Upper lobe of left lung (tissue), 4 donors: ENCODE results near the gene SNAPIN.

Experiments
- POLR2A ChIP-seq, 4 donors: fragments of 450-650 bp; IDR thresholded peaks; one replicate each; pipeline ENCODE4 v1.5.1; 2016 to 2017; ENCODE audit warnings: antibody characterized with exemption in 4 of 4, mild to moderate bottlenecking in 2 of 4
- POLR2AphosphoS5 ChIP-seq, 2 donors: sonication (generic); formaldehyde crosslinking; IDR thresholded peaks; one replicate each; pipeline ENCODE4 v1.5.1; 2017; ENCODE audit warnings: antibody characterized with exemption in 2 of 2
- TF ChIP-seq, protein P1 (sequence below), 6 experiments: fragments of 450-650 bp in 4 of 6; fragments of 200-600 bp in 2 of 6; sonication (generic) in 2 of 6; IDR thresholded peaks; one replicate each; pipeline ENCODE4 v1.5.1; 2016 to 2019; ENCODE audit warnings: antibody characterized with exemption in 6 of 6

DNA sequence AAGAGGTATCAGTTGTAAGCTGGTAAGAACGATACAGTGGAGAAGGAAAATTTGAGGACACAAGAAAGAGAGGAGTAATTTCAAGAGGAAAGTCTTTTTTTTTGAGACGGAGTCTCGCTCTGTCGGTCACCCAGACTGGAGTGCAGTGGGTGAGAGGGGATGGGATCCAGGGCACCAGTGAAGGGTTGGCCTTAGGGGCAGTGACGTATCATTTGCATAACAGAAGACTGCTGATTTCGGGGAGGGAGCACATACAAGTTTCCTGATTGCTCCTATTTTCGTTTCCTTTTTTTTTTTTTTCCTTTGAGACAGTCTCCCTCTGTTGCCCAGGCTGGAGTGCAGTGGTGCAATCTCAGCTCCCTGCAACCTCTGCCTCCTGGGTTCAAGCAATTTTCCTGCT lies 35.4 kb upstream of the SNAPIN start:
- TF ChIP-seq, protein P1, sequence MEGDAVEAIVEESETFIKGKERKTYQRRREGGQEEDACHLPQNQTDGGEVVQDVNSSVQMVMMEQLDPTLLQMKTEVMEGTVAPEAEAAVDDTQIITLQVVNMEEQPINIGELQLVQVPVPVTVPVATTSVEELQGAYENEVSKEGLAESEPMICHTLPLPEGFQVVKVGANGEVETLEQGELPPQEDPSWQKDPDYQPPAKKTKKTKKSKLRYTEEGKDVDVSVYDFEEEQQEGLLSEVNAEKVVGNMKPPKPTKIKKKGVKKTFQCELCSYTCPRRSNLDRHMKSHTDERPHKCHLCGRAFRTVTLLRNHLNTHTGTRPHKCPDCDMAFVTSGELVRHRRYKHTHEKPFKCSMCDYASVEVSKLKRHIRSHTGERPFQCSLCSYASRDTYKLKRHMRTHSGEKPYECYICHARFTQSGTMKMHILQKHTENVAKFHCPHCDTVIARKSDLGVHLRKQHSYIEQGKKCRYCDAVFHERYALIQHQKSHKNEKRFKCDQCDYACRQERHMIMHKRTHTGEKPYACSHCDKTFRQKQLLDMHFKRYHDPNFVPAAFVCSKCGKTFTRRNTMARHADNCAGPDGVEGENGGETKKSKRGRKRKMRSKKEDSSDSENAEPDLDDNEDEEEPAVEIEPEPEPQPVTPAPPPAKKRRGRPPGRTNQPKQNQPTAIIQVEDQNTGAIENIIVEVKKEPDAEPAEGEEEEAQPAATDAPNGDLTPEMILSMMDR (IDR thresholded peaks at IDR 0.05), result no peak
- TF ChIP-seq POLR2A (IDR thresholded peaks at IDR 0.05), result peak in 1 of 4 donors; percentile 27
- TF ChIP-seq POLR2AphosphoS5 (IDR thresholded peaks at IDR 0.05), result no peak
